Adrenal gland (tissue), 12 donors: ENCODE data around the gene ZWINT. TPM values are rescaled to one million over a fixed set of nuclear protein-coding genes. Genes with fewer than 3 reads are reported as not detected.

Experiments used
- DNase-seq, 7 donors: peaks; one replicate each; pipeline ENCODE4 v3.0.0-alpha.2; 2019 to 2020
- H3K27ac ChIP-seq, 5 donors: fragments of 200-600 bp; sonication (generic) in 4 of 5; 1 replicate in 3 of 5; 2 replicates in 2 of 5; pipeline versions ENCODE4 v1.5.1 to v1.8.0; 2016 to 2020; ENCODE audit warnings: mild to moderate bottlenecking in 1 of 5
- H3K27me3 ChIP-seq: fragments of 200-600 bp; 2 replicates; pipeline ENCODE4 v1.8.0; 2021
- H3K36me3 ChIP-seq, 2 donors: fragments of 200-600 bp; replicated peaks in 1 of 2; 1 replicate in 1 of 2; 2 replicates in 1 of 2; pipeline versions ENCODE4 v1.5.1 to v1.8.0; 2018 to 2022
- H3K4me1 ChIP-seq, 2 donors: fragments of 200-600 bp; replicated peaks in 1 of 2; 1 replicate in 1 of 2; 2 replicates in 1 of 2; pipeline versions ENCODE4 v1.5.1 to v1.8.0; 2018 to 2021
- H3K4me3 ChIP-seq, 4 donors: fragments of 200-600 bp; sonication (generic) in 3 of 4; one replicate each; pipeline ENCODE4 v1.5.1; 2016 to 2018
- H3K9me3 ChIP-seq, 3 donors: fragments of 200-600 bp; sonication (generic) in 1 of 3; replicated peaks in 1 of 3; 1 replicate in 2 of 3; 2 replicates in 1 of 3; pipeline versions ENCODE4 v1.5.1 to v1.8.0; 2016 to 2021
- CTCF ChIP-seq, 6 experiments: fragments of 450-650 bp in 4 of 6; fragments of 200-600 bp in 2 of 6; sonication (generic) in 1 of 6; IDR thresholded peaks; 1 replicate in 5 of 6; 2 replicates in 1 of 6; pipeline versions ENCODE4 v1.5.1 to v1.8.0; 2016 to 2021; ENCODE audit warnings: antibody characterized with exemption in 6 of 6, mild to moderate bottlenecking in 2 of 6, moderate library complexity in 1 of 6
- POLR2A ChIP-seq, 2 donors: fragments of 450-650 bp; IDR thresholded peaks; one replicate each; pipeline ENCODE4 v1.6.1; 2017; ENCODE audit warnings: antibody characterized with exemption in 2 of 2, mild to moderate bottlenecking in 2 of 2, moderate library complexity in 1 of 2
- WGBS, 4 donors: extraction: QIAGEN DNeasy Blood & Tissue Kit in 2 of 4; methylation state at CpG; one replicate each; pipeline versions ENCODE4 v1.1.5 to v1.1.7; 2013 to 2017; 5-methylcytosine and 5-hydroxymethylcytosine counted together
- intact Hi-C, 2 donors: fragments of 100-400 bp; cut with DNase I; formaldehyde crosslinking; loops; one replicate each; pipeline versions ENCODE4 v1.14.1 to v1.15.0; 2022 to 2023
- polyA plus RNA-seq, 3 donors: library from polyadenylated mRNA; stranded (reverse); fragments of 200-250 nt in 2 of 3; fragments of 350-450 nt in 1 of 3; fragmentation: Illumina TruSeq in 1 of 3; extraction: RNeasy Lipid Tissue Mini Kit (QIAGEN cat#74804) in 1 of 3; gene quantifications; one replicate each; pipeline ENCODE4 v1.2.3, GENCODE V29; 2013 to 2014
- total RNA-seq, 9 donors: library from RNA; depleted of rRNA in 4 of 9; stranded (reverse); fragments of >200 nt in 4 of 9; fragments of 120-200 nt in 1 of 9; fragmentation: NEBNext Ultra II Directional in 1 of 9; extraction: Animal tissue kit (Norgen Biotek cat#: 25700) in 1 of 9; gene quantifications; one replicate each; pipeline versions ENCODE4 v1.1.0 to v1.2.4, GENCODE V29; 2013 to 2023
- donor health status: healthy with polysubstance abuse.
- donor health status: Bipolar disorder and iron deficiency.
- donor health status: DM: yes; HTN: yes; CAD: no.
- donor health status: DM: no; HTN: no; CAD: no.
- donor health status: DM: no; HTN: no; CAD: no.
- donor health status: DM: yes; HTN: yes; CAD: no.

The ZWINT gene
- total and polyA plus RNA-seq, 12 donors: 2.6 to 34.1 (median 4.0) TPM

- intact Hi-C loops: no loop called here
- Histone ChIP-seq H3K9me3 (no peaks in the 10 kb centered on the region), H3K4me3 (no peak overlapping the region), H3K36me3 (no peaks in the 10 kb centered on the region), H3K4me1 (no peaks in the 10 kb centered on the region), H3K27me3 (no peaks in the 10 kb centered on the region), H3K27ac (no peak overlapping the region)
- TF ChIP-seq POLR2A (IDR thresholded peaks at IDR 0.05) (no peak), CTCF (IDR thresholded peaks at IDR 0.05) (no peak)
- 83 to 95% (median 91%) methylated on average over 1 of the region's 1 CpG for WGBS, 4 donors
- DNase-seq: no peak
Measured at GRCh38 chr10:56349611-56350010, 11.4 kb downstream of the ZWINT start.

DNA sequence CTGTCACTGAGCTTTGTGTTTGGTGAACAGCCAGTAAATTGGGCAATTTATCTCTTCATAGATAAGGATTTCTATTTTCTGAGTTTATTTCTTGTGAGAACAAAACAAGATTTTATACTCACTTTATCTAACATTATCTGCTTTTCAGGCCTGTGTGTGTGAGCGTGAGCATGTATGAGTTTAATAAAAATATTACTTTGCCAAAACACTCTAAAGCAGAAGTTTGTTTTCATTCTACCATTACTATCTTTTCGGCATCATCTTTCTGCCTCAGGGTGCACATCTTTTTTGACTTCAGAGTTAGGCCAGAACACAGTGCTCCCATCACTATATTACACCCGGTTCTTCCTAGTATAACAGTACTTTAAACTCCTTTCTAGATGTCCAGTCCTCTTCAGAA is 13.0 kb downstream of the ZWINT start:
- no peak overlapping the region for H3K4me3 ChIP-seq
- intact Hi-C loops: no loop called here
- TF ChIP-seq CTCF (IDR thresholded peaks at IDR 0.05) (no peak), POLR2A (IDR thresholded peaks at IDR 0.05) (no peak)
- H3K4me1 ChIP-seq: no peaks in the 10 kb centered on the region
- no peaks in the 10 kb centered on the region for H3K36me3 ChIP-seq
- H3K9me3 ChIP-seq: no peaks in the 10 kb centered on the region
- no peak overlapping the region for H3K27ac ChIP-seq
- no peaks in the 10 kb centered on the region for H3K27me3 ChIP-seq
- WGBS, 4 donors: 76 to 87% (median 83%) methylated on average over 3 of the region's 3 CpGs
- DNase-seq: no peak

- Histone ChIP-seq H3K4me3 (no peak overlapping the region), H3K27me3 (no peaks in the 10 kb centered on the region), H3K4me1 (no peaks in the 10 kb centered on the region), H3K9me3 (no peaks in the 10 kb centered on the region), H3K36me3 (no peaks in the 10 kb centered on the region), H3K27ac (no peak overlapping the region)
- TF ChIP-seq CTCF (IDR thresholded peaks at IDR 0.05) (no peak), POLR2A (IDR thresholded peaks at IDR 0.05) (no peak)
- intact Hi-C loops: no loop called here
- no peak for DNase-seq
Measured at GRCh38 chr10:56346845-56347415, 14.1 kb downstream of the ZWINT start.

- Histone ChIP-seq H3K9me3 (no peaks in the 10 kb centered on the region), H3K4me1 (no peaks in the 10 kb centered on the region), H3K27me3 (no peaks in the 10 kb centered on the region), H3K27ac (no peak overlapping the region), H3K4me3 (no peak overlapping the region), H3K36me3 (no peaks in the 10 kb centered on the region)
- no peak for TF ChIP-seq POLR2A (IDR thresholded peaks at IDR 0.05)
- TF ChIP-seq CTCF (IDR thresholded peaks at IDR 0.05): no peak
- intact Hi-C loops: no loop called here
- DNase-seq: no peak
- 79 to 100% (median 88%) methylated on average over 1 of the region's 1 CpG for whole genome bisulfite sequencing, 4 donors
Measured at GRCh38 chr10:56341612-56342011, 19.4 kb downstream of the ZWINT start.
